Endometrial microvascular endothelial cells (primary cell): ENCODE data around the gene DOCK4. TPM values are rescaled to one million over a fixed set of nuclear protein-coding genes. Genes with fewer than 3 reads are reported as not detected.

Experiments
- in situ Hi-C: cut with HindIII; loops from 2 replicates; pipeline ENCODE4 v1.10.0; 2017; ENCODE audit warnings: low sequenced_read_pairs, low pct_unique_long_range_greater_than_20kb; ENCODE audit errors: inconsistent ontology term
- total RNA-seq: library from RNA; depleted of rRNA; stranded (reverse); fragments of >200 nt; gene quantifications from one replicate; pipeline ENCODE4 v1.2.3, GENCODE V29; 2015; ENCODE audit errors: inconsistent ontology term

Gene DOCK4
- total RNA-seq, 1 donor from 2014 or later, result 49.5 TPM

DNA sequence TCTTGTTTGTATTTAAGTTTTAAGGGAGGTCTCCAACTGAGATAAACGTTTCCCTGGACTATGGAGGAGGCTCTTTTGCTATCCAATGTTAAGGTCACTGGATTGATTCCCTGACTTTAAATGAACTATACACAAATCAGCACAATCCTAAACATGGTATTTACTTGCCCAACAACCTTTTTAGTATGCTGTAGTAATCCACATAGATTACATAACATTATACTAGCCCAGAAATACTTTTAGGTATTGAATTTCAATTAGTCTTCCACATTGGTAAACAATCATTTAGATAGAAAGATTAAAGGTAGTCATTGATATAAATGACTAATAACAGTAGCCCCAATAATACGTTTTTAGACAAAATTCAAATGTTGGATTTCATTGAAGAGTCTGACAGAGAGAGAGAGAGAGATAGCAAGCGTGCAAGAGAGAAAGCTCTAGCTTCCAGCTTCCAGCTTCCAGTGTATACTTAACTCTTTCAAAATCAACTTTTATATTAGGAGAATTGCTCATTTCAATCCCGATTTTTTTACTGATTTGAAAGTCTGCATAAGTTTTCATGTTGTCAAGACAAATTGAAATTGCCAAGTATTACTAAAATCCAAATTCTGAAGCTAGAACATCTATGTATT lies 155.8 kb downstream of the DOCK4 start:
- in situ Hi-C loops, result no loop called here

- in situ Hi-C loops, result no loop called here
Observed at GRCh38 chr7:112049555-112050249, 156.5 kb downstream of the DOCK4 start.

GRCh38 chr7:112047421-112047820 lies 158.8 kb downstream of the DOCK4 start:
- in situ Hi-C loops, result no loop called here

GRCh38 chr7:112045222-112045621 lies 161.0 kb downstream of the DOCK4 start:
- in situ Hi-C loops, result no loop called here

DNA sequence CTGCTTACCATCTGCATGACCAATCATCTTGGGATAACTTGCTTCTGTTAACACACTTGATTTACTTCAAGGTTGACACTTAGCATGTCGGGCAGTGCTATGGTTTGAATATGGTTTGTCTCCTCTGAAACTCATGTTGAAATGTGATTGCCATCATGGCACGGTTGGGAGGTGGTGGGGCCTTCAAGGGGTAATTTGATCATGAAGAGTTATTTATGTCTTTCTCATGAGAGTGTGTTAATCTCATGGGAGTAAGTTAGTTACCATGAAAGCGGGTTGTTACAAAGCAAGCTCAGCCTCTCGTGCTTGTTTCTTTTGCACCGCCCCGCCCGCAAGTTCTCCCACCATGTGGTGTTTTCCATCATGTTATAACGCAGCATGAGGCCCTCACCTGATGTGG lies 163.6 kb downstream of the DOCK4 start:
- in situ Hi-C loops, result no loop called here

- in situ Hi-C loops, result no loop called here
Observed at GRCh38 chr7:112038353-112038752, 167.8 kb downstream of the DOCK4 start.

- in situ Hi-C loops, result no loop called here
Observed at GRCh38 chr7:112036071-112036470, 170.1 kb downstream of the DOCK4 start.

GRCh38 chr7:112031689-112032088 lies 174.5 kb downstream of the DOCK4 start:
- in situ Hi-C loops, result no loop called here

GRCh38 chr7:112025556-112025955 lies 180.6 kb downstream of the DOCK4 start:
- in situ Hi-C loops, result no loop called here

GRCh38 chr7:112023786-112024185 lies 182.4 kb downstream of the DOCK4 start:
- in situ Hi-C loops, result no loop called here

DNA sequence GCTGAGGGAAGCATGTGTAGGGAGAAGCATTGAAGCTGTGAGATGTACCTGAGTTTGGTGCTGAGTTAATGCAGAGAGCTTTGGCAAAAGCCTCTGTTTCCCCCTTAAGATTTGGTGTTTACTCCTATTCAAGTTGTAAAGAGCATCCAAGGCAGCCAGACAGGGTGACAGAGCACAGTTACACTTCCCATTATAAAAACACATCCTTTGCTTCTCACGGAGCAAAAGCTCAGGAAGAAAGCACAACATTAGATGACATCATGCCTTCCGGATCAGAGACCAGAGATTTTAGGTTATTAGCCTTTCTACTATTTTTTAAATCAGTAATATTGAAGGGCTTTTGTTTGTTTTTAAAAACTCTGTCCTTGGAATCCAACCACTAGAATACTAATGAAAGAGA lies 182.9 kb downstream of the DOCK4 start:
- in situ Hi-C loops, result no loop called here

DNA sequence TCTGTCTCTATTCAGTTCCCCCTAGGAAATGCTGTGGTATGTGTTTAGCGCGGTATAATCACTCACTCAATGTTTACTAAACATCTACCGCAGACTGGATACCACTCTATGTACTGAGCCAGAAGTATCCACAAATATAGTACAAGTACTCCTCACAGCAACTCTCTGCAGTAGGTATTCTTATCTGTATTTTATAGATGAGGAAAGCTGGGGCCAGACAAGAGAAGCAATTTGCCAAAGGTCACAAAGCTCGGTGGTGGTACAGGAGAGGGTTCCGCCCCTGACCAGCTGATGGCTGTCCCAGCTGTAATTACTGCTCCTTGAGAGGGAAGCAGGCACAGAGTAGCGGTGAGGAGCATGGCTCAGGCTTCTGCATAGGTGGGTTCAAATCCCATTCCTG lies 184.1 kb downstream of the DOCK4 start:
- in situ Hi-C loops, result no loop called here

DNA sequence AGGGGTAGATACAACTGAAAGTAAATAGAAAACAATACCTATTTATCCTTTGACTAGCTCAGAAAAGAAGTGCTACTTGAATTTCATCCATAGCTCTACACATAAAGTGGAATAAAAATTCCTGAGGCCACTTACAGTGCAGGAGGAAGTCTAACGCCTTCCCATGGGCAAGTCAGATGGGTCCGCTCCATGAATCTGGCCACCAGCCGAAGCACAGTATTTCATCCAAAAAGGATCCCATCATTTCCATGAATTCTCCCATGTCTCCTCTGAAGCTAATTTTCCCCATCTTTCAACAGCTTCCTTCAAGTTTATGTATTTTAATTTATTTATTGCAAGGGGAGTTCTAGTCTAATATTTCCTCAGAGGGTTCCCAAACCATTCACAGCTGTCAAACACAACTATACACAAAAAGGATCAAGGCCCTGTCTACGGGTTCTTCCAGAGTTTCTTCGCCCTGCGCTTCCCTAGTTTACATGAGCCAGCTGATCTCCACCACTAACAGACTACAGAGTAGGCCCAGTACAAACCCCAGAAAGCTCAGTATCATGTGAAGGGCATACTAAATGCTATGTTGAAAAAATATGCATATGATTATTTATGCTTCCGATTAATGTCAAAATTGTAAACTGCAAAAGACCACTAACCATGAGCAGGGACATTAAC lies 184.7 kb downstream of the DOCK4 start:
- in situ Hi-C loops, result no loop called here

DNA sequence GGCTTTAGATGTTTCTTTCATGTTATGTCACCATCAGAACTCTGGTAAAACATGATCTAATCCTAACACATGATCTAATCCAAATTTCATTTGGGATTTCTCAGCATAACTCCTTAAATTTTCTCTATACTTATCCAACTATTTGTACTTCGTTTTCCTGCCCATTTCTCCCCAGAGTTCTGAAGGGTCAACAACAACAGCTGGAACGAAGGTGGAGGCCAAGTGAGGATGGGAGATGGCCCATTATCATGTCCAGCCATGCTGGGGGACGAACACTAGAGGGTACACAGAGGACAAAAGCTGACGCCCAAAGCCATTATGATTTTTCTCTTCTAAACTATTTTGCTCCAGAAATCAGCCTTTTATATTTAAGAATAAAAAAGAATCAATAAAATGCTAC lies 185.4 kb downstream of the DOCK4 start:
- in situ Hi-C loops, result no loop called here

GRCh38 chr7:112019932-112020331 lies 186.3 kb downstream of the DOCK4 start:
- in situ Hi-C loops, result no loop called here

GRCh38 chr7:112018305-112019030 lies 187.7 kb downstream of the DOCK4 start:
- in situ Hi-C loops, result no loop called here

DNA sequence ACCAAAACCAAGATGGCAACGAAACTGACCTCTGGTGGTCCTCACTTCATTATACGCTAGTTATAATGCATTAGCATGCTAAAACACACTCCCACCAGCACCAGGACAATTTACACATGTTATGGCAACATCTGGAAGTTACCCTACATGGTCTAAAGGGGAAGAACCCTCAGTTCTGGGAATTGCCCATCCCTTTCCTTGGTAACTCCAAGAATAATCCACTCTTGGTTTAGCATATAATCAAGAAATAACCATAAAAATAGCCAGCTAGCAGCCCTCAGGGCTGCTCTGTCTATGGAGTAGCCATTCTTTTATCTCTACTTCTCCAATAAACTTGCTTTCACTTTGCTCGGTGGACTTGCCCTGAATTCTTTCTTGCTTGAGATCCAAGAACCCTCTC lies 191.1 kb downstream of the DOCK4 start:
- in situ Hi-C loops, result no loop called here

- in situ Hi-C loops, result no loop called here
Observed at GRCh38 chr7:112014347-112014746, 191.9 kb downstream of the DOCK4 start.

GRCh38 chr7:112013274-112013673 lies 192.9 kb downstream of the DOCK4 start:
- in situ Hi-C loops, result no loop called here

DNA sequence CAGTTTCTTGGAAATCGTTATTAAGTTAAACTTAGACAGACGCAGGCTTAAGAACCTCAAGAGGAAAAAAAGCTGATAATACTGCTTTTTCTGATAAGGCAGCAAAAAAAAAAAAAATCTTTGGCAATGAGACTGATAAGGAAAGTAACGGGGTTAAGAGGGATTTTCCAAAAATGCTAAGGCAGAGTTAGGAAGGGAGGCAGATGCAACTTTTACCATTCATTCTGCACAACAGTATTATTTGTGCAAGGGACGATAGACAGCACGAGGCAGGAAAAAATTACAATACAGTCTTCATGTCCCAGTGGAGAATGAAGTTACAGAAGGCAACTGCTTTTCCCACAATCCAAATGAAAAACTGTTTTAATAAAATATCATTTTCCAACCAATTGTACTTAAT lies 194.0 kb downstream of the DOCK4 start:
- in situ Hi-C loops, result no loop called here
